RPMI7951 (cell line): ENCODE data around the gene FAM131A. TPM values are rescaled to one million over a fixed set of nuclear protein-coding genes. Genes with fewer than 3 reads are reported as not detected.

Experiments
- DNase-seq: peaks from one replicate; pipeline ENCODE4 v3.0.0-alpha.2; 2012; ENCODE audit warnings: low read depth
- total RNA-seq: library from RNA; depleted of rRNA; stranded (reverse); fragments of >200 nt; shearing (Covaris generic); gene quantifications from 2 replicates; pipeline ENCODE4 v1.2.3, GENCODE V29; 2014

The FAM131A gene
- total RNA-seq, 1 experiment from 2014 or later = 10.6 TPM

DNA sequence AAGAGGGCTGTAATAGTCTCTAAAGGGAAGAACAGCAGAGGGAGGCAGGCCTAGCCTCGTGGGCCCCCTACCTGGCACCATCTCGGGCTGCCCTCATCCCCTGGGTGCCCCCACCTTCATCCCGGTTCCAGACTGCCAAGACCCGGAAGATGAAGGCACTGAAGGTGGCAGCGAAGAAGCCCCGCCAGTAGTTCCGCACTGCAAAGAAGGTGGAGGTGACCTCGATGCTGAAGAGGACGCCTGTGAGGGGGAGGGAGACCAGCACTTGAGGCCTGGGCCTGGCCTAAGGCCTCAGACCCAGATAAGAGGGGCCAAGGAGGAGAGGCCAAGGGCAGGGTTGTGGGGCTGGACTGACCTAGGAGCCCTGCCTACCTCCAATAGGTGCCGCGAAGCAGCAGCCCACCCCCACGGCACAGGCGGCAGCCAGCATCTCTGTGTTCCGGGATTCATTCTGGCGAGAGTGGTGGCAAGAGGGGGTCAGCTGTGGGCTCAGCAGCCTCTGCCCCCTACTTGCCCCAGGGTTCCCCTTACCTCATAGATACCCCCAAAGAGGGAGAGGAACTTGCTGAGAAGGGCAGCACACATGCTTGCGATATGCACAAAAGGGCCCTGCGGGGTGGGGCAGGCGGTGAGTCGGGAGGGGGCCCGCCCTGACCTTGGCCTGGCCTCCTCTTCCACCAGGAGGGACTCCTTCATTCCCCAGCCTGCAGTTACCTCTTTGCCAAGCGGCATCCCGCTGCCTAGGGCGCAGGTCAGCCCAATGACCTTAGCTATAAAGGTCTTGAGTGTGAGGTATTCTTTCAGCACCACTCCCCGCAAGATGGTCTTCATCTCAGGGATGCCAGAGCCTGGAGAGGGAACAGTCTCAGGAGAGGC, 20.1 kb downstream of the FAM131A start:
- DNase-seq = no peak

DNA sequence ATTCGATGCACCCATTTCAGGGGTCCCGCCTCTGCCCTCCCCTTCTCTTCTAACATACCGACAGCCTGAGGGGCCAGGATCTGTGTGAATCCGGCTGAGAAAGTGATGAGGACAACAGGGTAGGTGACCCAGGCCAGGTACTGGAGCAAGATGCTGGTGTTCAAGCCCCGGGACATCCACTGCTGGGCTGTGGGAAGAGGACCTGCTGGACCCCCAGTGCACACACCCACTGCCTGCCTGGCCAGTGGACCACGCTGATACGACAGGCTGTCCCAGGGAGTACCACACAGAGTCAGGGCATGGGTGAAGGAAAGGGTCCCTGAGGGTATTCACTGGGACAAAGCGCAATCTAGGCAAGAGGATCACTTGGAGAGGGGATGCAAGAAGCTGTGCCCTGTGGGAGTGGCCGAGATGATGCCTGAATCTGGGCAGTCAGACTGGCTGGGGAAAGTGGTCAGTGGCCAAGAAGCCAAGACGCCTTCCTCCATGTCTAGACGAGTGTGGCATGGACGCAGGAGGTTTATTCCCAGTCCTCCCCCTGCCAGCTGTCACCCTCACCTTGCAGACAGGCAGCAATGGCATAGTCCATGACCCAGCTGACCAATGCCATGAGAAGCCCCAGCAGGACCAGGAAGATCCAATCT, 20.8 kb downstream of the FAM131A start:
- no peak for DNase-seq

DNA sequence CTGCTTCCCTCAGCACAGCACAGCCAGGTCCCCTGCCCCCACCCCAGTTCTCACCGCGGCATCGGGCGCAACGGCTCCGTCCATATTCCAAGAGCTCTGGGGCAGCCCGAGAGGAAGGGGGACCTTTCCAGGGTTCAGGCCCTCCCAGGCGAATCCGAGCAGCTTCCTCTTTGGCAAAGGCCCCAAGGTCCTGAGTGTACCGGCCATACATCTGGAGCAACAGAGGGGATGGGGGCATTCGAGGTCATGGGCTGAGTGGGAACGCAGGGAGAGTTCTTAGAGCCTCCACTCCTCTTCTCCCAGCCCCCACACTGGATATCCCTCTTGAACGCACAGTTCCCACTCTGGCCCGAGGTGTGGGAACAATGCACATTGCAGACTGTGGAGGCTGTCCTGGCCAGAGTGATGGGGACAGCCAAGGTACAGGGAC, 21.5 kb downstream of the FAM131A start:
- no peak for DNase-seq

DNA sequence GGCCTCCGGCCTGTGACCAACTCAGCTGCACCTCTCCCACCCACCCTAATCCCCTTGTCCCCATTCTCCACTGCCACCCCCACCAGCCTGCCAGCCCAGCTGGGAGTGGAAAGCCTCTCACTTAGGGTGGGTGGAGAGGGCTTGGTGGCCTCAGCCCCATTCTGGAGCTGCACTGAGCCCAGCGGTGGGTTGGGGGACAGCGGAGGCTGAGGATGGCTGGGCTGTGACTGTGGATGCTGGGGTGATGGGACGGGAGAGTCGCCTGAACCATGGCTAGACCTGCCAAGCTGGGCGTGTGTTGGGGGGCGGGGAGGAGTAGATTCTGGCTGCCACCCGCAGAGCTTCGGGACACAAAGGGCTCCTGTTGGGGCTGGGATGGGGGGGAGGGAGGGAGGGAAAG, 22.2 kb downstream of the FAM131A start:
- DNase-seq = no peak

DNA sequence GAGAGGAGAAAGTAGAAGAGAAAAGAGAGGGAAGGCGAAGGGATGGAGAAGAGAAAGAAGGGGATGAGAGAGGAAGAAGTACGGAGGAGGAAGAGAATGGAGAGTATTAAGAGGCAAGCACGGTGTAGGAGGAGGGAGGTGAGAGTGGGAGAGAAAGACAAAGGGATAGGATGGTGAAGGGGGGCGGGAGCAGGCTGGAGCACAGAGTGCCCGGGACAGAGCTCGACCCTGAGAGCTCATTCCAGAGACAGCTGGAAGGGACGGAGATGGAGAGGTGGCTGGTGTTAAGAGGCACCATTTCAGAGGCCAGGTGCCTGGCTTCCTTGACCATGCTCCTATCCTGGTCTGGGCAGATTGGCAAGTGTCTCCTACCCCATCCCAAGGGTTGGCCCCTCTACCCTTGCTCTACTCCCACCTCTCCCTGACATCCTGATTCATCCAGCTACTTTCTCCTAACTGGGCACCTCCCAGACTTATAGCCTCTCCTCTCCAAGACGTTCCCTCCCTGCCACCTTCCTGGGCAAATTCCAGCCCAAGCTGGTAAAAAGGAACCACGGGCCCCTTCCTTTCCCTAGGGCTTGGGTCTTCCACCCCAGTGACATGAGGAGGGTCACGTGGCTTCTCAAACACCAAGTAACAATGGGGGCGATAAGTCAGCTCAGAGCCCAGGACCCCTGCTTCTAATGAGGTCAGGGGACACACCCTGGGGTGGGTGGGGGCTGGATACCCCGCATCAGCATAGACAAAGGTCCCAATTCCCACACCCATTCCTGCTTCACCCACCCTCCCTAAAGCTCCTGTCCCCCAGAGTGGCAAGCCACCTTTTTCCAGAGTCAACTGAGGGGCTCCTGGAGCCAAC, 22.9 kb downstream of the FAM131A start:
- no peak for DNase-seq

DNA sequence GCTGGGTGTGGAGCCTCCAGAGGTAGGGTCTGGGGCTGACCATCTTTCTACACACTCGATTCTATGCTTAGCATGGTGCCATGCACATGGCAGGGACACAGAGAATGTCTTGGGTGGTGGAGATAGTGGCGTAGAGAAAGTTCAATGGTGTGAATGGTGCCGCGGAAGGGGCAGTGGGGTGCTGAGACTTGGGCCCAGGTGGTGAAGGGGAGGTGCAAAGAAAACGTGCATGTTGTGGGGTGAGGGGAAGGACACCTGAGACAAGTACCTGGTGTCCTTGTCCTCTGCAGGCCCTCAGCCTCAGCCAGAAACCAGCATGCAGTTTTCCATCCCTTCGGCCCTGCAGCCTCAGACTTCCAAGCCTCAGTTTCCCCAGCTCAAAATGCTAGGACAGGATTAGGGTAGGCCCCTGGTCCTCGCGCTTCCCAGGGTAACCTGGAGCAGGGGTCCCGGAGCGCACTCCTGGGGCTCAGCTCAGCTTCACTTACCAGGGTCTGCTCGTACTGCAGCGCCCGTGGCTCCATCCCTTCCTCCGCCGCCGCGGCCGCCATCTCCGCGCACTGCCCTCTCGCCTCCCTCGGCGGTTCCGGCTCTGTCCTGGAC, 23.6 kb downstream of the FAM131A start:
- DNase-seq = no peak

DNA sequence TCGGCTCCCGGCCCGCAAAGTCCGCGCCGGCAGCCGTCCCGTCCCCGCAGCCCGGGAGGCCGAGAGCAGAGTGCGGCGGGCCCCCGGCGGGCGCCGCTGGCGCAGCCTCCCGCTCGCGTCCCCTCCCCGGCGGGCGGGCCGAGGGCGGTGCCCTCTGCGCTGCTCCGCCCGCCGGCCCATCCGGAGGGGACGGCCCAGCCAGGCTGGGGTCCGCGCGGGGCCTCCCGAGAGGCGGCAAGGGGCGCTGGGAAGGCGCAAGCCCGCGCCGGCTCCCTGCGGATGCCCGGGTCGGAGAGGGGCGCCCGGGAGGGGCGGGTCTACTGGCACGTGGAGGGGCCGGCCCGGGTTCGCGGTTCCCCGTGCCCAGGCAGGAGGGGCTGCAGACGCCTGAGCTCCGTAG, 24.1 kb downstream of the FAM131A start, which contains the start of the genes CLCN2 and POLR2H:
Gene CLCN2, minus strand, starts transcription at position 74 of the 400 bp plus-strand sequence. CDS start 126 bp downstream, outside the sequence.
Gene POLR2H, plus strand, starts transcription at position 179 of the 400 bp plus-strand sequence. CDS start 1,783 bp downstream, outside the sequence.
- DNase-seq = peak; percentile 64

DNA sequence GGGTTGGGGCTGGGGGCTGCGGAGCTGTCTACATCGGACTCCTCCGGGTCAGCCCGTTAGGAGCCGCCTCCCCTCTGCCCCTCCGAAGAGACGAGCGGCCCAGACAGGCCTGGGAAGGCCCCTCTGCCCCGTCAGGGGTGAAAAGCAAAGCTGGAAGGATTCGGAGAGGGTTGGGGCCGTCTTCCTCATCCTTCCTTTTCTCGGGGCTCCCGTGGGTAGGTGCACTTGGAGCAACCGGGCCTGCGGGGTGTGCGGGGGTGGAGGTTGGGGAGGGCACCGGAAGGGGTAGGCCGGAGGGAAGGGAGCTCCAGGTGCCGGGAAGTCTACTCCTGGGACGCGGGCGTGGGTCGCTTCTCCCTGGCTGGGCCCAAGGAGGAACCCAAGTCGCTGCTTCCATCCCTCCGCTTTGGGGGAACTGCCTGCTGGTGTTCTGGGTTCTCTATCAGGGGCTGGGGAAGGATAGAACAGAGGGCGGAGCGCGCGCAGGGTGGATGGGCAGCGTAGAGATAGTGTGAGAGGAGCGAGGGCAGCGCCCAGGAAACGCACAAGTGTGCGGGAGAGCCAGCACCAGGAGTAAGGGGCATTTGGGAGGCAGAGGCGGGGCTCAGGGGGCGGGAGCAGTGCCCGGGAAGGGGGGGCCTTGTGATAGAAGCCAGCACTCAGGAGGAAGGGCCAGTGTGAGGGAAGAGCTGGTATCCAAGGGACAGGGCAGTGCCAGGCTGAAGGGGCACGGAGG, 24.7 kb downstream of the FAM131A start:
- DNase-seq = peak; percentile 80

DNA sequence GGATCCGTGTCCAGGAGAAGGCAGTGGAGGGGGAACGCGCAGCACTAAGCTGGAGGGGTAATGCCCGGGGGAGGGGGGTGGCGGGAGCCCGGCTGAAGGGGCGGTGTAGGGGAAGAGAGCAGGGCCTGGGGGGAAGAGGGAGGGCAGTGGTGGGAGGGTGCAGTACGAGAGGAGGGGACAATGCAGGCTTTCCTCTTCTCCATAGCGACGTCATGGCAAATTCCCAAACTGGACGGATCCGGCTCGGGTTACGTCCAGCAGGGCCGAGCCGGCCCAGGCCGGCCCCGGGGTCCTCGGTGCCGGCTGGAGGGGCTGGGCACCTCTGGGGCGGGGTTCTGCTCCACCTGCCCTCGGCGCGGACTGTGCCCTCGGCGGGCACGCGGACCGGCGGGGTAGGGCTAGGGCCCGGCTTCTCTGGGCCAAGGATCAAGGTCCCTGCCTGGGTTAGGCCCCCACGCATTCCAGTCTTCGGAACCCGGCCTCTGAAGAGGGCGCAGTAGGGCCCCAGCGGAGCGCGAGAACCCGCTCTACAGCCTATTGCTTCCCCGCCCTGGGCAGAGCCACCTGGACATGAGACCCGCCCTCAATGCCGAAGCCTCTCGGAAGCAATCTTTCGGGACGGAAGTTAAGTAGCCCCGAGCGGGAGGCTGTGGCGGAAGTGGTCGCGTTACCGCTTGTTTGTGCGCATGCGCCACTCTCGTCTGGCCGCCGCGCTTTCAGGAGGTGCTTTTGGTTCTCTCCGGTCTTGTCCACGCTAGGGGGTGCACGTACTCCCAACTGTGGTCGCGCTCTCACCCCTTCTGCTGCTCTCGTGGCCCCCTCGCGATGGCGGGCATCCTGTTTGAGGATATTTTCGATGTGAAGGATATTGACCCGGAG, 25.5 kb downstream of the FAM131A start:
- DNase-seq = peak; percentile 97

DNA sequence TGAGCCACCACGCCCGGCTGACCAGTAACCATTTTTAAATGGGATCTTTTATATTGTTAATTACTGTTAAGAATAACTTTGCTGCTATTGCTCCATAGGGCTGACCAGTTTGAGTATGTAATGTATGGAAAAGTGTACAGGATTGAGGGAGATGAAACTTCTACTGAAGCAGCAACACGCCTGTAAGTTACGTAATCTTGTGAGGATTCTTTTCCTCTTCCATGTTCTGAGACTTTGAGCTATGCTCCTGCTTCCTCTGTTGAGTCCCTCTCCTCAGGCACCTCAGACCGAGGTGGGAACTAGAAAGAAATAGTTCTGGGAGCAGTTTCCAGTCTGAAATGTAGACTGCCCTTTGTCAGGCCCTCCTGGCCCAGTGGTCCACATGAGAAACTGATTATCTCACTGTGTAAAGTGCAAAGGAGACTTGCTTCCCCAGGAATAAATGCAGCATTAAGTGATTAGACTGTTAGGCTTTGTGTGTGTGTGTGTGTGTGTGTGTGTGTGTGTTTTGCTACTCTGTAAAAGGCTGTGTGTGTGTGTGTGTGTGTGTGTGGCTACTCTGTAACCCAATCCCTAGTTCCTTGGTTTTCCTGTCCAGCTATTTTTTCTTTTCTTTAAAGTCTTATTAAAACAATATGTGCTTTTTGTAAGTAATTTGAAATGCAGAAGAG, 29.4 kb downstream of the FAM131A start:
- DNase-seq = peak; percentile 25

DNA sequence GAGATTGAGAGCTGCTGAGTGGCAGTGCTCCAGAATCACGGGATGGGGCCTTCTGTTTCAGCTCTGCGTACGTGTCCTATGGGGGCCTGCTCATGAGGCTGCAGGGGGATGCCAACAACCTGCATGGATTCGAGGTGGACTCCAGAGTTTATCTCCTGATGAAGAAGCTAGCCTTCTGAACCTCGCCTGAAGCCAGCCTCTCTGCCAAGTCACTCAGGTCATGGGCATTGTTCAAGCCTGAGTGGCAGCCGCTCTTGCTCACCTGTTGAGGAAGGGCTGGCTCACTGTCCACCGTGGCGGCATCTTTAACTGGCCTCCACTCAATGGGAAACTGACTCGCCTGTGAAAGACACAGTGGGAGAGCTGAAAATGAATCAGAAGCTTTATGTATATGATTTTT, 30.7 kb downstream of the FAM131A start:
- DNase-seq = no peak

DNA sequence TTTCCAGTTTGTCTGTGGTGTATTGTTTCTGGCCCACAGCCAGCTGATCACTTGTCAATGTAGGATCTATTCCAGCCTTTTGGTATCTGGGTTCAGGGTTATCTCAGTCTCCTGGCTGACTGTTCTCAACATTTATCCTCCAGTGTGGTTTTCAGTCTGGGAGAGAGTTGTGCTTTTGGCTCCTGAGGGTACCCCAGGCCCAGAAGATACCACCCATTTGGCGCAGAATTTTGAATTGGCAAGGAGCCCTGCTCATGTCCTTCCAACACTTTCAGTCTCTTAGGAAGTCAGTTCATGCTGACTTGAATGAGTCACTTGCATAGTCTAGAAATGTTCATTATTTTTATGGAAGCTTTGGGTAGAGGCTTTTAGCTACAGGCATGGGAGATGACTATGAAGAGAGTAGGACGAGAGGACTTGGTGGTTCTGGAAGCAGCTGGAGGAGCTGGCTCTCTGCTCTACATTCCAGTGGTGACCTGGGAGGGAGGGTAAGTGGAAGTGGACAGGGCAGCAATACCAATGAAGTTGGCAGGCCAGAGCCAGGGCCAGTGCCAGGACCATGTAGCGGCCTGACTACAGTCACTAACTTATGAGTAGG, 31.3 kb downstream of the FAM131A start:
- DNase-seq = peak; percentile 20

DNA sequence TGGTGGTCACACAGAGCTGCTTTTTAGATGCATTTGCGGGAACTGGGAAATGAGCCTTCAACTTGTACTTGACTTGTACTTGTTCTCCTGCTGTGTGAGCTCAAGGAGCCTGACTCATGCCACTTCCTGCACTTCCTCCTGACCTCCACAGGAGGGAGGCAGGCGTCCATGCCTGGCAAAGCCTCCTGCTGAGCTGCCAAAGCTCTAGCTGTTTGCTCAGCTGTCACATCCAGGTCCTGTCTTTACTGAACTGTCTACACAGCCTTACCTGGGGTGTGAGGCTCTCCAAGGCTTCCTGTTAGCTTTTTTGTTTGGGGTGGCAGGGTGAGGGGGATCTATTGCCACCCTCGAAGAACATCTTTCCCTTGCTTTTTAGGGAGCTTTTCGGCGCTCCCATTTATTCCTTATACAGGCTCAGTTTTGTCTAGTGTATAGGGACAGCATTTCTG, 34.2 kb downstream of the FAM131A start:
- peak; percentile 79 for DNase-seq

DNA sequence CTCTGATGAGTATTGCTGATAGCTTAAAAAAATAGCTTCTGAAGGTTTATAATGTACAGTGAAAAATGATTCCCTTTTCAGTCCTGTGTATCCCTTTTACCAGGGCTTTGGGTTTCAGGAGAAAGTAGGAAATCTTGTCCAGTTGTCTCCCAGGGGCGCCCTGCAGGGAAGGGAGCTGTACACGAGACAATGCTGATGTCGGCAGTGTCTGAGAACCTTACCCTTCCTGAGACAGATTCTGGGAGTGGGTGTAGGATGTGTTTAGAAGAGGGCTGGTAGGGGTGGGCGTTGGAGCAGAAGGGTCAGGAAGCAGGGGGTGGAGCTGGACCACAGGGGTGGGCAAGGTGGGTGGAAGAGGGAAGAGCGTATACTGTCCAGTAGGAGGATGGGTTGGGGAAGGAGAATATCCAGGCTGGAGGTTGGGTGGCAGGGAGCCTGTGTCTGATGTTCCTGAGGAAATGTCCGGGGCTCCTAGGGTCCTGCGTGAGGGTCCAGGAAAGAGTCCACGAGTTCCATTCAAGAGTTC, 35.0 kb downstream of the FAM131A start:
- DNase-seq = no peak

DNA sequence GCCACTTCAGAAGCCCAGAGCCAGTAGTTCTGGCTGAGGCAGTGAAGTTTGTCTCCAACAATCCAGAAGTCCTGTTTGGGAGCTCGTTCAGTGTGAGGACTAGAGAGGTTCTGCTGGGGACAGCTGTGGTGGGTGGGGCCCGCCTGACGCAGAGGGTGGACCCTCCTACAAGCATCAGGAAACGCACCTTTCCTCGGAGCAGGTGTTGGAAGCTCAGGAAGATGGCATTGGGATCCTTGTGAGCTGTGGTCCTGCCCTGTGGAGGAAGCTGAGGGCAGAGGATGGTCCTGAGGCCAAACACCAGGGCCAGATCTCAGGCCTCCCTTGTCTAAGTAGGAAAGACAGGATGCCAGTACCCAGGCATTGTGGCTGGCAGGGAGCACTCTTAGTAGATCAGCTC, 35.5 kb downstream of the FAM131A start:
- no peak for DNase-seq

DNA sequence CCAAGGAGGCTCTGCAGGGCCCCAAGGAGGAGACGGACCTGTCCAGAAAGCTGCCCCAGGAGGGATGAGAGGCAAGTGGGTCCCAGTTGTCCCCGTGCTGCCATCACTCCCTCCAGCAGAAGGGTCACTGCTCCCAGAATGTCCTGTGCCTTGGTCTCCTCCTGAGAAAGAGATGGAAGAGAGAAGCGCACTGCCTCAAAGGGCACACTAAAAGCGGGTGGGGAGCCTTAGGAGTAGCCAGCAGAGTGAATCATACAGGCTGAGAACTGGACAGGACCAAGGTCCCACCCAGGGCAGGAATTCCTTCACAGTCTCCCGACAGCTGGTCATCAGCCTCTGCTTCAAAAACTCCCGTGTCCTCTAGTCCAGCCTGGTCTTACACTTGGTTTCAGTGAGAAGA, 36.0 kb downstream of the FAM131A start:
- DNase-seq = peak; percentile 15

DNA sequence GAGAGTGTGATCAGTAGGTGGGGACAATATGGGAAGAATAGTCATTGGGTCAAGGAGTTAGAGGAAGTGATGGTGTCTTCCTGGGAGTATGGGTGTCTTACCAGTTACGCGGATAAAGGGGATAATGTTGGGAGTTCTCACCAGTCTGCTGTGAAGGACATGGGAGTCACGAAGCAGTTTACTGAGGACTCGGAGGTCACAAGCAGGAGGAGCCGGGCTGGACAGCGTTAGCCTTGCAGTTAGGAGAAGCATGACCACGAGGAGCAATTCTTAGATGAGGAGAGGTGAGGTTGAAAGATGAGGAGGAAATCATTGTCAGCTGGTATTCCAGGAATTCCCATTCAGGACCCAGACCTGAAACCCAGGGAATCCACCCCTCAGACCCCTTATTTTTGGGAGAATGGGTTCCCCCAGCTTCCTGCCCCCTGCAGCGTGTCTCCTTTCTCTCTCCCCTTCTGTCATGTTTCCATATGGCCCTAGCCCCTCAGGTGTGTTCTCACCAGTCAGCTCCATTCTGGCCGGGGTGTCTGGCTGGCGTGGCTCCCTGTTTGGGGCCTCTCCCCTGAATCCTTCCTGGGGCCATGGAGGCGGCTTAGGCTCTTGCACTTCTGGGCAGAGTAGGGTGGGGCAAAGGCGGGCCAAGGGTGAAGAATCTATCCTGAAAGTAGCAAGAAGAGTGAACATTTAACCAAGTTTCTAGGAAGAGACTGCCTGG, 38.5 kb downstream of the FAM131A start:
- no peak for DNase-seq

DNA sequence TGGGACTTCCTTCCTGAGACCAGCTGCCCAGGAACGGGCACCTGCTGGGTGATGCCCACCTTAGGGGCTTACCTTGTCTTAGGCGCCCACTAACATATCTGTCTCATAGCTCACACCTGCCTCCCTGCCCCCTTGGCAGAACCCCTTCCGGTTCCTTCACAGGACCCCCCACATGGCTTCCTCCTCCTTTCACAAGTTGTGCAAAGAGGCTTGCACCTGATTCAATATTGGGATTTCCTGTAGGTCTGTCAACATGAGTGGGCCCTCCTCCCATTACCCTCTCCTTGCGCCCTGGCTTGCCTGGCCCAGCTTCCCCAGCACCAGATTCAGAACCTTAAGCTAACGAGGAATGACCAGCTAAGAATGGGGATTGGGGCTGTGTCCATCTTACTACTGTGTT, 40.0 kb downstream of the FAM131A start:
- DNase-seq = no peak
